K562 (cell line): ENCODE results near the gene TXNDC15. TPM values are rescaled to one million over a fixed set of nuclear protein-coding genes. Genes with fewer than 3 reads are reported as not detected.

Experiments
- FIP1L1 ChIP-seq: fragments of 200-400 bp; formaldehyde crosslinking; IDR thresholded peaks from 2 replicates; pipeline ENCODE4 v1.6.1; 2018; ENCODE audit warnings: mild to moderate bottlenecking, low read depth, low read length; ENCODE audit not compliant: poor library complexity, severe bottlenecking
- GABPA ChIP-seq: fragments of 200-800 bp; sonication (Bioruptor generic); conservative IDR thresholded peaks from 2 replicates; pipeline ENCODE4 v1.6.1; 2016; ENCODE audit warnings: low read depth, missing genetic modification characterization, missing compliant biosample characterization
- HCFC1 ChIP-seq: IDR thresholded peaks from 2 replicates; pipeline ENCODE4 v1.6.1; 2012; ENCODE audit warnings: low read depth, low read length, improper control_type of control experiment
- LCOR ChIP-seq: sonication (generic); formaldehyde crosslinking; IDR thresholded peaks from 2 replicates; pipeline ENCODE4 v1.8.0; 2022; ENCODE audit warnings: mild to moderate bottlenecking, missing genetic modification reagents
- POLR2AphosphoS5 ChIP-seq: IDR thresholded peaks from 2 replicates; pipeline ENCODE4 v1.6.1; 2011; ENCODE audit warnings: mild to moderate bottlenecking, low read depth, low read length, moderate library complexity; ENCODE audit not compliant: control insufficient read depth, insufficient read depth
- PRPF4 ChIP-seq: fragments of 200-400 bp; formaldehyde crosslinking; IDR thresholded peaks from one replicate; pipeline ENCODE4 v1.6.1; 2017; ENCODE audit warnings: low read length, low read depth, mild to moderate bottlenecking; ENCODE audit not compliant: insufficient read depth, poor library complexity, severe bottlenecking
- RNF2 ChIP-seq: sonication (generic); IDR thresholded peaks from 2 replicates; pipeline ENCODE4 v1.6.1; 2016
- THRAP3 ChIP-seq: fragments of 450-650 bp; IDR thresholded peaks from 2 replicates; pipeline ENCODE4 v1.6.1; 2016; ENCODE audit warnings: mild to moderate bottlenecking, inconsistent platforms, borderline replicate concordance
- VEZF1 ChIP-seq: fragments of 200-800 bp; sonication (Bioruptor generic); IDR thresholded peaks from 2 replicates; pipeline ENCODE4 v1.6.1; 2017; ENCODE audit warnings: missing genetic modification characterization, missing compliant biosample characterization
- ZFP91 ChIP-seq: sonication (generic); formaldehyde crosslinking; IDR thresholded peaks from 2 replicates; pipeline ENCODE4 v1.8.0; 2022; ENCODE audit warnings: mild to moderate bottlenecking, missing genetic modification reagents
- ZKSCAN1 ChIP-seq: fragments of 150-350 bp; IDR thresholded peaks from 2 replicates; pipeline ENCODE4 v1.6.1; 2016; ENCODE audit warnings: low read depth, low read length
- ZNF224 ChIP-seq: sonication (generic); formaldehyde crosslinking; IDR thresholded peaks from 2 replicates; pipeline ENCODE4 v1.8.0; 2022; ENCODE audit warnings: mild to moderate bottlenecking, missing genetic modification reagents
- ZNF395 ChIP-seq: fragments of 200-800 bp; sonication (Bioruptor generic); IDR thresholded peaks from 2 replicates; pipeline ENCODE4 v1.6.1; 2017; ENCODE audit warnings: missing genetic modification characterization, missing compliant biosample characterization
- ZNF408 ChIP-seq: fragments of 250-450 bp; sonication (Bioruptor Pico); IDR thresholded peaks from 2 replicates; pipeline ENCODE4 v1.4.0; 2020; ENCODE audit warnings: low read depth, mild to moderate bottlenecking, moderate library complexity
- ZNF445 ChIP-seq: fragments of 250-450 bp; sonication (Bioruptor Pico); IDR thresholded peaks from 2 replicates; pipeline ENCODE4 v1.4.0; 2020; ENCODE audit warnings: low read depth, mild to moderate bottlenecking, moderate library complexity
- ZNF644 ChIP-seq: fragments of 200-800 bp; sonication (Bioruptor generic); IDR thresholded peaks from 2 replicates; pipeline ENCODE4 v1.6.1; 2016; ENCODE audit warnings: low read depth, missing genetic modification characterization, missing compliant biosample characterization
- ZNF707 ChIP-seq: fragments of 250-450 bp; sonication (Bioruptor Pico); conservative IDR thresholded peaks from 2 replicates; pipeline ENCODE4 v1.8.0; 2022; ENCODE audit warnings: inconsistent platforms, mild to moderate bottlenecking, moderate library complexity
- ZNF740 ChIP-seq, 3 experiments: fragments of 200-800 bp in 1 of 3; sonication (Bioruptor generic) in 1 of 3; sonication (generic) in 1 of 3; formaldehyde crosslinking in 1 of 3; IDR thresholded peaks; 2 replicates each; pipeline versions ENCODE4 v1.6.1 to v1.8.0; 2016 to 2022; ENCODE audit warnings: mild to moderate bottlenecking in 2 of 3, missing compliant biosample characterization in 2 of 3, missing genetic modification characterization in 2 of 3, missing genetic modification reagents in 1 of 3
- ZNF830 ChIP-seq: fragments of 250-450 bp; sonication (Bioruptor Pico); IDR thresholded peaks from 2 replicates; pipeline ENCODE4 v1.5.0; 2021; ENCODE audit warnings: mild to moderate bottlenecking
- polyA plus RNA-seq, 8 experiments: library from polyadenylated mRNA; depleted of rRNA in 4 of 8; stranded (reverse) in 5 of 8; unstranded in 3 of 8; fragments of >200 nt; fragmentation: Nextera tagmentation in 2 of 8; fragmentation: Illumina TruSeq in 1 of 8; extraction: Ambion mirVana in 2 of 8; extraction: Trizol in 1 of 8; gene quantifications; 2 replicates each; pipeline versions ENCODE4 v1.2.1 to v1.2.3, GENCODE V29; 2011 to 2014; ENCODE audit warnings: inconsistent platforms in 1 of 8, missing spikeins in 1 of 8
- total RNA-seq, 7 experiments: library from RNA; depleted of rRNA in 6 of 7; stranded (reverse); fragments of >200 nt in 6 of 7; fragmentation: Illumina TruSeq in 2 of 7; extraction: Trizol in 2 of 7; gene quantifications; 2 replicates each; pipeline versions ENCODE4 v1.2.1 to v1.2.3, GENCODE V29; 2011 to 2021; ENCODE audit warnings: low replicate concordance in 1 of 7
- TF ChIP-seq, protein P1 (sequence below): fragments of 250-450 bp; sonication (Bioruptor Pico); IDR thresholded peaks from 2 replicates; pipeline ENCODE4 v1.8.0; 2021; ENCODE audit warnings: moderate library complexity, mild to moderate bottlenecking, inconsistent platforms

The TXNDC15 gene
- total and polyA plus RNA-seq, 9 of the 15 experiments (the other 6 are each of a cell fraction or from before 2014, with no cell fraction given), result 3.0 to 15.4 (median 12.3) TPM

DNA sequence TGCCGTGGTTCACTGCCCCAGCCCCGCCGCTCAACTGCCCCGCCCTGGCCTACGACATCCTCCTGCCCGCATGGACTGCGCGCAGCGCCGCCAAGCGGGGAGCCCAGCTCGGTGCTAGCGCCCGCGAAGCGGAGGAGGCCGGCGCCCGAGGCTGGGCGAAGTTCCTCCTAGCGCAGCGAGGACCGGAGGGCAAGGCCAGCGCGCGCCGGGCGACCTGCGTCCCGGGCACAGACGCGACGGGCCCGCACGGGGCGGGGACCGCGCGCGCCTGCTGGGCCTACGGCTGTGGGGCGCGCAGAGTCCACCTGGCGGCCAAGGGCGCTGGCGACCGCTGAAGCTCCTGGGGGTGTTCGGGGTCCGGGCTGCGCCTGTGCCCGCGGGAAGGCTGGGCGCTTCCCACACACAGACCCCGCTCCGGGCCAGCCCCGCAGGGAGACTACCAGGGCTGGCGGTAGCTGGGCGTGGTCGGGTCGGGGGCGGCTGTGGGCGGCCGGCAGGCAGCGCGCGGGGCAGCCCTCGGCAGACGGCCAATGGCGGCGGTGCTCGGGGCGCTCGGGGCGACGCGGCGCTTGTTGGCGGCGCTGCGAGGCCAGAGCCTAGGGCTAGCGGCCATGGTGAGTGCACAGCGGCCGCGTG, 30.6 kb downstream of the TXNDC15 start, which contains the start of gene PCBD2 (continued):
- TF ChIP-seq, protein P1, sequence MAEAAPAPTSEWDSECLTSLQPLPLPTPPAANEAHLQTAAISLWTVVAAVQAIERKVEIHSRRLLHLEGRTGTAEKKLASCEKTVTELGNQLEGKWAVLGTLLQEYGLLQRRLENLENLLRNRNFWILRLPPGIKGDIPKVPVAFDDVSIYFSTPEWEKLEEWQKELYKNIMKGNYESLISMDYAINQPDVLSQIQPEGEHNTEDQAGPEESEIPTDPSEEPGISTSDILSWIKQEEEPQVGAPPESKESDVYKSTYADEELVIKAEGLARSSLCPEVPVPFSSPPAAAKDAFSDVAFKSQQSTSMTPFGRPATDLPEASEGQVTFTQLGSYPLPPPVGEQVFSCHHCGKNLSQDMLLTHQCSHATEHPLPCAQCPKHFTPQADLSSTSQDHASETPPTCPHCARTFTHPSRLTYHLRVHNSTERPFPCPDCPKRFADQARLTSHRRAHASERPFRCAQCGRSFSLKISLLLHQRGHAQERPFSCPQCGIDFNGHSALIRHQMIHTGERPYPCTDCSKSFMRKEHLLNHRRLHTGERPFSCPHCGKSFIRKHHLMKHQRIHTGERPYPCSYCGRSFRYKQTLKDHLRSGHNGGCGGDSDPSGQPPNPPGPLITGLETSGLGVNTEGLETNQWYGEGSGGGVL (CRISPR knock-in tag), result no peak
- no peak for TF ChIP-seq ZNF644 (tag)
- no peak for TF ChIP-seq GABPA (tag)
- TF ChIP-seq RNF2, result no peak; the same call in 1 of the 2 replicates
- TF ChIP-seq FIP1L1, result peak; percentile 97
- no peak; the same call in 1 of the 2 replicates for TF ChIP-seq HCFC1
- TF ChIP-seq ZNF445 (CRISPR knock-in tag), result no peak
- no peak; the same call in none of the 2 replicates for TF ChIP-seq ZKSCAN1
- no peak for TF ChIP-seq ZFP91 (CRISPR knock-in tag)
- TF ChIP-seq ZNF395 (CRISPR knock-in tag), result no peak; the same call in 1 of the 2 replicates
- TF ChIP-seq PRPF4, result no peak
- no peak for TF ChIP-seq ZNF408 (CRISPR knock-in tag)
- no peak for TF ChIP-seq THRAP3
- no peak for TF ChIP-seq LCOR (CRISPR knock-in tag)
- no peak; the same call in 1 of the 2 replicates for TF ChIP-seq POLR2AphosphoS5
- TF ChIP-seq ZNF830 (CRISPR knock-in tag), result no peak
- no peak for TF ChIP-seq ZNF707 (CRISPR knock-in tag)
- no peak for TF ChIP-seq ZNF740 (CRISPR knock-in tag; IDR thresholded peaks at IDR 0.05)
- no peak for TF ChIP-seq ZNF740 (tag; IDR thresholded peaks at IDR 0.05)
- TF ChIP-seq VEZF1, result peak; percentile 81
- TF ChIP-seq ZNF224 (CRISPR knock-in tag), result no peak
